ENCODE data around the gene DOCK6. TPM values are rescaled to one million over a fixed set of nuclear protein-coding genes. Genes with fewer than 3 reads are reported as not detected.
A peak's percentile ranks its signal among the peaks of the same experiment; 100 is the strongest.

The DOCK6 gene
- total and polyA plus RNA-seq, 7 donors, result 8.8 to 40.5 (median 20.2) TPM

- H3K27me3 ChIP-seq, result no peaks in the 10 kb centered on the region
- H3K27ac ChIP-seq, result no peak overlapping the region
- no peak for TF ChIP-seq CTCF (IDR thresholded peaks at IDR 0.05)
- TF ChIP-seq POLR2AphosphoS5 (IDR thresholded peaks at IDR 0.05), result no peak
- TF ChIP-seq POLR2A (IDR thresholded peaks at IDR 0.05), result no peak
- no peak for TF ChIP-seq EP300 (IDR thresholded peaks at IDR 0.05)
- WGBS, 2 donors, result 69 to 71% methylated on average over 4 of the region's 4 CpGs
- H3K9me3 ChIP-seq, result no peaks in the 10 kb centered on the region
- H3K36me3 ChIP-seq, result no peaks in the 10 kb centered on the region
- no peak overlapping the region for H3K4me3 ChIP-seq
- H3K4me1 ChIP-seq, result peaks cover 0 to 3% (median 3%) of the 10 kb centered on the region in 4 donors
- DNase-seq, result no peak
- intact Hi-C loops (cut with DNase I), result no loop called here
These were observed 12.3 kb upstream of the DOCK6 start for GRCh38 chr19:11274533-11275086.

GRCh38 chr19:11273989-11274388 lies 11.7 kb upstream of the DOCK6 start:
- intact Hi-C loops (cut with DNase I), result no loop called here
- no peak overlapping the region for H3K27ac ChIP-seq
- 77 to 87% methylated on average over 5 of the region's 5 CpGs for WGBS, 2 donors
- peaks cover 0 to 10% (median 9%) of the 10 kb centered on the region in 4 donors for H3K4me1 ChIP-seq
- H3K27me3 ChIP-seq, result no peaks in the 10 kb centered on the region
- TF ChIP-seq CTCF (IDR thresholded peaks at IDR 0.05), result no peak
- no peak for TF ChIP-seq POLR2A (IDR thresholded peaks at IDR 0.05)
- no peak for TF ChIP-seq EP300 (IDR thresholded peaks at IDR 0.05)
- TF ChIP-seq POLR2AphosphoS5 (IDR thresholded peaks at IDR 0.05), result no peak
- H3K9me3 ChIP-seq, result no peaks in the 10 kb centered on the region
- no peak overlapping the region for H3K4me3 ChIP-seq
- DNase-seq, result no peak
- no peaks in the 10 kb centered on the region for H3K36me3 ChIP-seq

- 55 to 61% methylated on average over 2 of the region's 2 CpGs for WGBS, 2 donors
- no peaks in the 10 kb centered on the region for H3K27me3 ChIP-seq
- no peak overlapping the region for H3K4me3 ChIP-seq
- DNase-seq, result no peak
- intact Hi-C loops (cut with DNase I), result no loop called here
- no peak overlapping the region for H3K27ac ChIP-seq
- H3K4me1 ChIP-seq, result peaks cover 0 to 16% (median 15%) of the 10 kb centered on the region in 4 donors
- no peaks in the 10 kb centered on the region for H3K9me3 ChIP-seq
- TF ChIP-seq POLR2A (IDR thresholded peaks at IDR 0.05) (no peak), POLR2AphosphoS5 (IDR thresholded peaks at IDR 0.05) (no peak), CTCF (IDR thresholded peaks at IDR 0.05) (no peak), EP300 (IDR thresholded peaks at IDR 0.05) (no peak)
- H3K36me3 ChIP-seq, result no peaks in the 10 kb centered on the region
These were observed 11.0 kb upstream of the DOCK6 start for GRCh38 chr19:11273296-11273695.

- Histone ChIP-seq H3K27ac (peak overlapping the region; percentile 49 to 71 (median 64)), H3K4me1 (peaks cover 0 to 17% (median 15%) of the 10 kb centered on the region in 4 donors), H3K4me3 (no peak overlapping the region), H3K9me3 (no peaks in the 10 kb centered on the region), H3K27me3 (no peaks in the 10 kb centered on the region), H3K36me3 (no peaks in the 10 kb centered on the region)
- intact Hi-C loops (cut with DNase I), result no loop called here
- no peak for TF ChIP-seq EP300 (IDR thresholded peaks at IDR 0.05)
- TF ChIP-seq CTCF (IDR thresholded peaks at IDR 0.05), result no peak
- peak in 1 of 4 donors; percentile 17 for TF ChIP-seq POLR2AphosphoS5 (IDR thresholded peaks at IDR 0.05)
- 45 to 55% methylated on average over 7 of the region's 7 CpGs for WGBS, 2 donors
- no peak for DNase-seq
These were observed 7.1 kb upstream of the DOCK6 start for GRCh38 chr19:11269408-11269807.

- TF ChIP-seq CTCF (IDR thresholded peaks at IDR 0.05) (no peak), POLR2AphosphoS5 (IDR thresholded peaks at IDR 0.05) (peak; percentile 48 to 77 (median 68)), EP300 (IDR thresholded peaks at IDR 0.05) (no peak), POLR2A (IDR thresholded peaks at IDR 0.05) (no peak)
- Histone ChIP-seq H3K27me3 (no peaks in the 10 kb centered on the region), H3K36me3 (no peaks in the 10 kb centered on the region), H3K4me3 (no peak overlapping the region), H3K4me1 (peaks cover 0 to 17% (median 15%) of the 10 kb centered on the region in 4 donors), H3K9me3 (no peaks in the 10 kb centered on the region), H3K27ac (peak overlapping the region; percentile 49 to 71 (median 64))
- 44 to 61% methylated on average over 10 of the region's 10 CpGs for WGBS, 2 donors
- DNase-seq, result peak; percentile 91
- intact Hi-C loops (cut with DNase I), result no loop called here
These were observed 6.5 kb upstream of the DOCK6 start for GRCh38 chr19:11268783-11269267.

Data from sigmoid colon (tissue), 7 donors.